ENCODE measurements around the gene DYNC1I2.

DYNC1I2 gene

DNA sequence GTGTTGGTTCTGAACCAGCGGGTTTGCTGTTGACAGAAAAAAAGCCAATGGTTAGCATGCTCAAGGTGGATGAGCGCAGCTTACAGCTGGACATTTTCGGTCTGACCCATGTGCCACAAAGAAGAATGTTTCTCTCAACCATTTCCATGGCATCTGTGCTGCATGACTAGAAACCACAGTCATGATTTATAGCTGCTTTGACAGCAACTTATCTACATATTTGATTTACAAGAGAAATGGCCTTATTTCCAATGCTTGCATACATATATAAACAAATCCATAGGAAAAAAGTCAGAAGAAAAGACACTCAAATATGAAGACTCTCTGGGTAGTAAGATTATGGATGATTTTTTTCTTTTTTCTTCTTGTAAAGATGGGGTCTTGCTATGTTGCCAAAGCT, 98.2 kb downstream of the DYNC1I2 start:
- DNase-seq = no peak

DNA sequence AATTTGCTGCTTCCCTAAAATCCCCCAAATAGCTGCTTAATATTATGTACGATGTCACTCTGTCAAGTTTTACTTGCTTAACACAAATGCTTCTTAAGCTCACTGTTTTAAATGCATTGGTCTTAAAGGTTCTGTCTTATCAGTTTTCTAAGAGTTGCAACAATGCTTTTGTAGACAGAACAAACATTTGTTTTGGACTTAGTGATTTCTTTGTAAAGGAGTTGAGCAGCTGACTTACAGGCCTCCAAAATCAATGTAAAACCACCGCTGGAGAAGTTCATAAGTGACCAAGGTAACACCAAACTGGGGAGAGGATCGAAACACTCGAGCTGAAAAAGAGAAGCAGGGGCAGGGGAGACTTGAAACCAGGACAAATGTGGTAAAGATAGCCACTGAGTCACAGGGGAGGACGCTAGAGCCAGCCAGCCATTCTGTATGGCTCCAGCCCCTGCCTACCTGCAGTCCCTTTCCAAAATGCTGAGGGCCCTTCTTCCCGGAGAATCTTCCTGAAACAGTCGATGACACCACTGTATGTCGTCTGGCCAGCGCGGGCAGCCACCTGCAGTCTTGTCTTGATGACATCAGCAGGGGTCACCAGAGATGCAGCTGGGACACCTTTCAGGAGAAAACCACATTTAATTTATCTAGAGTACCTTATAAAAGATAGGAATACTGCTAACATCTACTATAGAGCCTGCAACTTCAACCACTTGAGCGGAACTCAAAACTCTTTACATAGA, 100.2 kb downstream of the DYNC1I2 start:
- no peak for DNase-seq

DNA sequence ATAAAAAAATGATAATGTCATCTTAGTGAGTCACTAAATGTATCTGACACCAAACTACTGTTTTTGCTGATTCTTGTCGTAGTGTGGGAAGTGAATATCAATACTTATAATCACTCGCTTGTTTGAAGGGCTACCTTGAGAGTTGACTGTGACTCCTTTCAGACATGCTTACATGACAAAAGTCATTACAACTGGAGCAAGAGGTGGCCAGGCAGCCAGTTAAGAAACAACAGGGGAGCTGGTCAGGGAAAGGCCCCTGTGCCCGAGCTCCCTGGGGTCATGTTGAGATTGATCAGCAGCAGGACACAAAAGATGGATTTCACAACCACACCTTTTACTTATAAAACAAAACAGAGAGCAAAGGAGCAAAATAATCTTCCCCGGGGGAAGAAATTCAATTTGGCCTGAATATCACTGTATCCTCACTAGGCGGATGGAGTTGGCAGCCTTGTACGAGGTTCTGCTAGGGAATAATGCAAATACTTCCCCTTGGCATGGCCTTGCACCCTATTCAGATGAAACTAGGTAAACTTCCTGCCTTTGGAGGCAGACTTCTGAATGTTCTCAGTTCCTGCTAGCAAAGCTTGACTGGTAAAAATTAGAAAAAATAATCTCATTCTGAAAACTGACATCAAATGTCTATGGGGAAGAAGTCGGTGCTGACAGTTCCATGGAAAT, 101.2 kb downstream of the DYNC1I2 start:
- no peak for DNase-seq

DNA sequence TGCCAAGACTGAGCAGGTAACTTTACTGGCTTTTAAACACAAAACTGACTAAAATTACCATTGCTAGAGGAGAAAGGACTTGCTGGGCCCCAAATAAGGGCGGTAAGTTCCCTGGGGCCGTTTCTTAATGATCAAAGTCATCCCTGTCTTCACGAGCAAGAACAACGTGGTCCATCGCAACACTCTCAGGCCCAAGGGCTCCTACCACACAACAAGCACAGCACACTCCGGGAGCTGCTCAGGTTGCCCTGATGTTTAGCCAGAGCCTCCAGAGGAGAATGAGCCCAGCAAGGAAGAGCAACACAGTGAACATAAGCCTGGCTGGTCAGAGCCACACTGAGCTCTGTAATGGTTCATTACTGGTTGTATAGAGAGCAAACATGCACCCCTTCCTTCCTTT, 102.7 kb downstream of the DYNC1I2 start:
- no peak for DNase-seq

DNA sequence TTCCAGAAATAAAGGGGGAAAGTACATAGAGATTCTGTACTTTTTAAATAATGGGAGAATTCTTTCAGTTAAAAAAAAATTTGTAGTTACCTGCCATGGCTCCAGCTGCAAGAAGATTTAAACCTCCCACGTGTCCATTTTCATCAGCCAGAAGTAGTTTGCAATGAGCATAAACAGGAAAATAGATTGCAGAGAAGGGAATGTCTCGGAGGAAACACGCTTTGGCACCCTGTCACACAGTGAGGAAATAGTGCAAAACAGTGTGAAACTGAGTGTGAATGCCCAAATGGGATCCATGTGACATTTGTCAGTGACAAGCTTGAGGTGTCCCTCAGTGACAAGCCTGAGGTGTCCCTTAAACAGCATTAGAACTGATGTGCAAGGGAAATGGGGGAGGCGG, 104.1 kb downstream of the DYNC1I2 start:
- DNase-seq = no peak

DNA sequence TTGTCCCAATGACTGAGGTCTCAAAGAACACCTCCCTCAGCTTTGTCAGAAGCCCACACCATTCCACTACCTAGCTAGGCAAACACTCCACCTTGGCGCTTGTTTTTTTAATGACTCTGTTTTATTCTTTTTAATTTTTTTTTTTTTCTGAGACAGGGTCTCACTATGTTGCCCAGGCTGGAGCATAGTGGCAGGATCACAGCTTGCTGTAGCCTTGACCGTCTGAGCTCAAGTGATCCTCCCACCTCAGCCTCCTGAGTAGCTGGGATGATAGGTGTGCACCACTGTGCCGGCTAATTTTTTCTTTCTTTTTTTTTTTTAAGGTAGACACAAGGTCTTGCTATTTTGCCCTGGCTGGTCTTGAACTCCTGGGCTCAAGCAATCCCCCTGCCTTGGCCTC, 104.9 kb downstream of the DYNC1I2 start:
- DNase-seq = no peak

DNA sequence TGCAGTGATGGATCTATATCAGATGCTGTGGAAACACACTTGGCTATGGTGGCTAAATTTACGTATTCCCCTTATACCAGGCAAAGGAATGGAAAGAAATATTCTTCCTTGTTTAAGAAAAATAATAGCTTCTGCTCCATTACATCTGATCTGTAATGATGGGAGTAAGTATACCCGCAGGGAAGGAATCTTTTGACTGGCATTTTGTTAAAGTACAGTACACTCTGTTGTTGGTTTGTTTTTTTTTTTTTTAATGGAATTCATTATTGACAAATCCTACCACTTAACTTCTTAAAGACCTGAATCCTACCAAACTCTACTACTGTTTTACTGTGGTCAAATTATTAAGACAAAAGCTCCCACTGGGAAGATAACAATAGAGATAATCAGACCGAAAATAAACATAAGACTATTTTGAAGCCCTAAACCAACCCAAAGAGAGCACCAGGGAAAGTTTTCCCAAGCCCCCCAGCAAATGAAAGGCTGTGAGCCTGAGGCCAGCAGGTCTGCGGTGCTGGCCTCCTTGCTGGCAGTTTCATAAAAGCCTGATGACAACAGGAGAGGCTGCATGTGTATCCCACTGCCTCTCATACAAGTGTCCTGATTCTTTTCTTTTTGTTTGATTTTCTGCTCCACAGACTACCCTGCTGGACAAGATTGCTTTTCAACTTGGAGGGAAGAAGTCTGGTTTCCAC, 105.8 kb downstream of the DYNC1I2 start:
- no peak for DNase-seq

DNA sequence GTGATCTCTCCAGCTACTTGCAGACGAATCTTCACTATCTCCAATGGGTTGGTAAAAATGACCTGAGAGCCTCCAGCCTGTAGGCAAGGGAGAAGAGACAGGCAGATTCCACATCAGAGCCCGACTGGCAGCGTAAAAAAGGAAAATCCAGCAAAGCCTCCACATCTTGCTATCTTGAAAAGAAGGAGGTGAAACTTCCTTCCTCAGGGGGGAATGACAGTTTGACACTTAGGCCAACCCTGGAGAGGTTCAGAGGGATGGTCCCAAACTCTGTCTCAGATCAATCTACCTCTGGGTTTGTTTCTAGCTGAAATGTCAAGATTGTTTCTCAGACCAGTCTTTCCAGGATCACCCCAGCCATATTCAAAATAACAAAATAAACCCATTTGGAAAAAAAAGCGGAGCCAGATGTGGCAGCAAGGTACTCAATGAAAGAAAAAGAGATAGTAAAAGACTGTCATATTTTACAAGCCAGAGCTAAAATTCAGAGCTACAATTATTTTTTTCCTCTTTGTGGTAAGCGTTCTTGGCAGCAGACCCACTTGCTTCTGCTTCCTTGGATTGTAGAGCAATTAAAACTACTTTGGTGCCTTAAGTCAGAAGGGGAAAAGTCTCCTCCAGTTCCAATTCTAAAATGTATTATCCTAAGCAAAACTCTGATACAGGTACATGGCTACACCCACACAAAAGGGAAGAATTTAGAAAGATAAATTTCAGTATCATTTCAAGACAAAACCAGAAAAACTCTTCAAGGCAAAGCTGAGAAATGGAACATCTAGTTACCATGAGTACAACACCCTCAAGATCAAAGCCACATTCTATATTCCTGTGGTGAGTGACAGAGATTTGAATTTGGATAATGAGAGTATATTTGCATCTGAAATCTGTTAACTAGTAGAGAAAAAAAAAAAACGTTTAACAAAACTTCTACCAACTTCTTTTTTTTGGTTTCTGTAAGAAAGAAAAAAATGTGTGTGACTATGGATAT, 106.7 kb downstream of the DYNC1I2 start:
- no peak for DNase-seq

DNA sequence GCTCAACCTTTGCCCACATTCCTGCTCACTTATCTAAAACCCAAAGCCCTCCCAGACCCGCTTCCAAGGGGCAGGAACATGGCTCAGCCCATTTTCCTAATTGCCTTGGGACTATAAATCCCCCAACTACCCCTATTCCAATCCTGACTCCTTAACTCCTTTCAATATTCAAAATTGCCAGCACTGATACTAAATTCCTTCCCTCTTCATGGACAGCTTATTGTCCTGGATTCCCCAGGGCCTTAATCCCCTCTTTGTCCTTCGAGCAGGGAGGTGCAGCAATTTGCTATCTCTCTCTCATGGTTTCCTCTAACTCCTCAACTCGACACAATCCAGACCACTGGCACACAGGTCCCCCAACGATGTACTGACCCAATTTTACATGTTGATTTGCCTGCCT, 107.6 kb downstream of the DYNC1I2 start:
- DNase-seq = no peak

All from NCI-H1417 (cell line).